SK-N-MC (cell line): Measurements from ENCODE around the gene CNST.
A peak's percentile ranks its signal among the peaks of the same experiment; 100 is the strongest.
"Not testable (repeated sequence)": the region's sequence is repeated elsewhere in the genome, so short reads cannot be mapped to it uniquely, and the experiment has no call there.

Experiments used
- DNase-seq: peaks from one replicate; pipeline ENCODE4 v3.0.0-alpha.2; 2011; ENCODE audit warnings: low read depth, low spot score
- H3K27ac ChIP-seq: fragments of 200-600 bp; sonication (generic); 2 replicates; pipeline ENCODE4 v1.5.1; 2016; ENCODE audit warnings: mixed run types
- H3K36me3 ChIP-seq: fragments of 200-600 bp; sonication (generic); 2 replicates; pipeline ENCODE4 v1.6.1; 2017; ENCODE audit warnings: antibody characterized with exemption, low read length, mixed read lengths; ENCODE audit not compliant: insufficient read depth
- H3K4me3 ChIP-seq: fragments of 200-600 bp; sonication (generic); 2 replicates; pipeline ENCODE4 v1.5.1; 2016
- H3K9ac ChIP-seq: fragments of 200-600 bp; sonication (generic); 2 replicates; pipeline ENCODE4 v1.8.0; 2017; ENCODE audit warnings: mixed run types, mixed read lengths; ENCODE audit not compliant: insufficient read length
- H3K9me3 ChIP-seq: fragments of 200-600 bp; sonication (generic); 2 replicates; pipeline ENCODE4 v1.6.1; 2017; ENCODE audit warnings: low read depth, mild to moderate bottlenecking, antibody characterized with exemption, low read length, moderate library complexity, mixed read lengths
- EZH2 ChIP-seq: fragments of 200-600 bp; sonication (generic); IDR thresholded peaks from one replicate; pipeline ENCODE4 v1.6.1; 2017; ENCODE audit warnings: antibody characterized with exemption
- FOXP2 ChIP-seq: optimal IDR thresholded peaks from 2 replicates; pipeline ENCODE3; 2011; ENCODE audit warnings: mild to moderate bottlenecking, moderate library complexity; ENCODE audit not compliant: insufficient read depth; ENCODE audit errors: extremely low read length, control extremely low read depth
- POLR2AphosphoS5 ChIP-seq: IDR thresholded peaks from 2 replicates; pipeline ENCODE4 v1.6.1; 2012; ENCODE audit warnings: mild to moderate bottlenecking, low read depth, low read length, borderline replicate concordance

The CNST gene

DNA sequence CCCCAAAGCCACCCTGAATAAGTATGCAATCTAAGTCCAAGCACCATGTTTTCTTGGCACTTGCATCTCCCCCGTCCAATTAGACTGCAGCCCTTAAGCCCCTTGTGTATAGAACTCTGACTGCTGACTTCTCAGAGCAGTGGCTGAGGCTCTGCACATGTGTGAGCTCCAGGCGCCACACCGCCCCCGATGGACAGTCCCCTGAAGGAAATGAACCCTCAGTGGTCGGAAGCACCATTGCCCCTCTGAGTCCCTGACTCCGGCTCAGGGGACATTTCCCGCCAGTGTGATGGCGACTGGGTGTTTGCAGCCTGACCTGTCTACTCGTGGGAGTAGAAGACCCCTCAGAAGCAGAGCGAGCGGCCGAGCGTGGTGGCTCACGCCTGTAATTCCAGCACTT lies 120.7 kb downstream of the CNST start:
- Histone ChIP-seq H3K9ac (no peak overlapping the region), H3K36me3 (no peaks in the 10 kb centered on the region), H3K27ac (no peak overlapping the region), H3K4me3 (no peak overlapping the region), H3K9me3 (no peaks in the 10 kb centered on the region)
- no peak for DNase-seq
- TF ChIP-seq FOXP2 (no peak), EZH2 (no peak), POLR2AphosphoS5 (no peak)

DNA sequence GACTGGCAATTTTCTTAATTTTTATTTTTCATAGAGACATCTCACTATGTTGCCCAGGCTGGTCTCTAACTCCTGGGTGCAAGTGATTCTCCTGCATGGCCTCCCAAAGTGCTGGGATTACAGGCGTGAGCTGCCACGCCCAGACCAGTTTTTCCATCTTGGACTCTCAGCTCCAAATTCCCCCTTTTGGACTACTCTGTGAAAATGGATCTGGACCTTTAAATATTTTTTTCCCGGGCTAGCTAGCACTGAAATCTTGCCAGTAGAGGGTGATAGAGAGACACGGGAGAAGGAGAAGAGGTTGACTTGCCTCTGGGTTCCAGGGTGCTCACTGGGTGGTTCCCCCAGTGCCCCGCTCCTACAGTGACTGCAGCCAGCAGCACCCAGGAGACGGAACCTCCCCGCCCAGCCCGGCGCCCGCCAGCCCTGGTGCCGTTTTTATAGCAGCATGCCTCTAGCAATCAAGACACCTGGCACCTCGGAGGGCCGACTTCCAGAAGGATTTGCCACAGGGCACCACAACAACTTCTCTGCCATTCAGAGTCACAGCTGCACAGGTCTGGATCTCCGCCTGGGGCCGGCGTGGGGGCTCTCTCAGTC lies 123.3 kb downstream of the CNST start:
- Histone ChIP-seq H3K4me3 (peak overlapping the region; percentile 74), H3K9me3 (no peaks in the 10 kb centered on the region), H3K36me3 (no peaks in the 10 kb centered on the region), H3K27ac (no peak overlapping the region), H3K9ac (no peak overlapping the region)
- peak; percentile 44 for DNase-seq
- no peak for TF ChIP-seq POLR2AphosphoS5

DNA sequence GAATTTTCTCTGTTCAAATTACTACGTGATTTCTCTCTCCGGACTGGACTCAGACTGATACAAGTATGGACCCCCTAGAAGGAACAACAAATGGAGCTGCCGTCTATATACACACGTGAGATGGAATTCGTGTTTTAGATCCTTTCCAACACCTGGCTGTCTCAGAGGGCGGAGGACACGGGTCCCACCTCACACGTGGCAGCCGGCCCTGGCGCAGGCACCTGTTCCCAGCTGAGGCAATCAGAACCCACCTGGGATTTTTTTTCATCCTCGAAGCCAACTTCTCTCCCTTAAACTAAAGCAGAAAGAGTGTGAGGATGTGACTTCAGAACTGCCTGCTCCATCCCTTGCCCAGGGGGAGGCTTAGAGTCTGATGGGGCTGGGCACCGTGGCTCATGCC lies 123.8 kb downstream of the CNST start:
- Histone ChIP-seq H3K9me3 (no peaks in the 10 kb centered on the region), H3K36me3 (no peaks in the 10 kb centered on the region), H3K9ac (no peak overlapping the region), H3K27ac (no peak overlapping the region), H3K4me3 (peak overlapping the region; percentile 74; the same call in 1 of the 2 replicates)
- no peak for DNase-seq
- TF ChIP-seq POLR2AphosphoS5: no peak
- no peak for TF ChIP-seq EZH2
- TF ChIP-seq FOXP2: no peak

DNA sequence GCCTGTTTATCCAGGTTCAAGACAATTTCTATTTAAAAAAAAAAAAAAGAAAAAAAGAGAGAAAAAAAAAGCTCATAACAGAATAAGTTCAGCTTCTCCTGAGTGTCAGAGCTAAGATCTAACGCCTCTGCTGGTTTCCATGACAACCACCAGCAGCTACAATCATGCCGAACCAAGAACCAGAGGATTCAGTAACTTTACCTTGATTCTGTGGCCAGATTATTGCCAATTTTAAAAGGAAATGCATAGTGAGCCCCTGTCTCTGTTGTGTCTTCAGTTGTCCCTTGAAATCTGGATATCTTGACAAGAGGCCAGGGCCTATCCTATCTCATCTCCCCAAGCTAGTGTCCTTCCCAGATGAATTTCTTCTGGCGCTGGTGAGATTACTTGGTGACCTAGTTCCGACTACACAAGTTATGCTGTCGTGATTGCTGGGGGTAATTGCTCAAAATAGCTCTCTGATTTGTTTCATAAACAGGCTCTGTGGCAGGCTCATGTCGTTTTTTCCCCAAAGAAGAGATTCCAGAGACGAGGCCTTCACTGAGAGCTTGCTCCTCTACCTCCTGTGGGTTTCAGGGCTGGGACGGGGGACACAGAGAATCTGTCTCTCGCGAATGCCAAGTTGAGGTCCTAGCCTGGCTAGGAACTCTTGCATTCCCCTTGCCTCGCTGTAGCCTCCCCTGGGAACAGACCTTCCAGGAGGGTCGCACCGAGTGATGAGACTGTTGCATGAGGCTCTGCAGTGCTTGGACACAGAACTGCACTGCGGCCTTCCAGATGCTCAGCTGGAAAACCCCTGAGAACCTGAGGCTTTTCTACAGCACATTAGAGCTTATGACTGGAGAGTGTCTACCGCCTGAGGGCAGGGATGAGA lies 125.6 kb downstream of the CNST start:
- no peak for DNase-seq
- H3K9ac ChIP-seq: no peak overlapping the region
- no peak overlapping the region for H3K4me3 ChIP-seq
- H3K36me3 ChIP-seq: no peaks in the 10 kb centered on the region
- H3K27ac ChIP-seq: no peak overlapping the region; the same call in 1 of the 2 replicates
- TF ChIP-seq EZH2: no peak
- no peak for TF ChIP-seq POLR2AphosphoS5
- TF ChIP-seq FOXP2: no peak
- H3K9me3 ChIP-seq: no peaks in the 10 kb centered on the region

DNA sequence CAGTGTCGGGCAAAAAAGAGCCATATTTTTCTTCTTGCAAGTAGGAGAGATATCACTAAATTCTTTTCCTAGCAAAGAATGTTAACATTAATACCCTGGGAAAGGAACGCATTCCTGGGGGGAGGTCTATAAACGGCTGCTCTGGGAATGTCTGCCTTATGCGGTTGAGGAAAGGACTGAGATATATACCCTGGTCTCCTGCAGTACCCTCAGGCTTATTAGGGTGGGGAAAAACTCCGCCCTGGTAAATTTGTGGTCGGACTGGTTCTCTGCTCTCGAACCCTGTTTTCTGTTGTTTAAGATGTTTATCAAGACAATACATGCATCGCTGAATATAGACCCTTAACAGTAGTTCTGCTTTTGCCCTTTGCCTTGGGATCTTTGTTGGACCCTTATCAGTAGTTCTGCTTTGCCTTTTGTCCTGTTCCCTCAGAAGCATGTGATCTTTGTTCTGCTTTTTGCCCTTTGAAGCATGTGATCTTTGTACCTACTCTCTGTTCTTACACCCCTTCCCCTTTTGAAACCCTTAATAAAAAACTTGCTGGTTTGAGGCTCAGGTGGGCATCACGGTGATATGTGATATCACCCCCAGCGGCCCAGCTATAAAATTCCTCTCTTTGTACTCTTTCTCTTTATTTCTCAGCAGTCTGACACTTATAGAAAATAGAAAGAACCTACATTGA lies 128.1 kb downstream of the CNST start:
- not testable (repeated sequence) for DNase-seq, H3K9ac ChIP-seq, H3K27ac ChIP-seq, H3K9me3 ChIP-seq, H3K4me3 ChIP-seq, H3K36me3 ChIP-seq

DNA sequence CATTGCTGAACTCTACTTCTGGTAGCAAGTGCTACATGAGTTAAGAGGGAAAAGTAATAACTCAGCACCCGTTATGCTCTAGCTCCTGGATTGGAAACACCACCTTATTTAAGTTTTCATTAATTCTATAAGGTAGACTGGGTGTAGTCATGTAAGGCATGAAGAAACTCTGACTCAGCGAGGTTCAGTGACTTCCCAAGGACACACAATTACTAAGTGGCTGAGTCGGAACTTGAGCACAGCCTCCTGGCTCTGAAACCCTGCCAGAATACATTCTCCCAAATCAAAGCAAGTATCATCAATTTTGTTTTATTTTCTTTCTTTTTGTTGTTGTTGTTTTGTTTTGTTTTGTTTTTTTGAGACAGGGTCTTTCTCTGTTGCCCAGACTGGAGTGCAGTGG lies 128.9 kb downstream of the CNST start:
- no peaks in the 10 kb centered on the region for H3K9me3 ChIP-seq
- H3K36me3 ChIP-seq: no peaks in the 10 kb centered on the region
- no peak overlapping the region for H3K9ac ChIP-seq
- H3K4me3 ChIP-seq: no peak overlapping the region
- H3K27ac ChIP-seq: no peak overlapping the region
- no peak for DNase-seq
- TF ChIP-seq EZH2 (no peak), FOXP2 (no peak), POLR2AphosphoS5 (no peak)

DNA sequence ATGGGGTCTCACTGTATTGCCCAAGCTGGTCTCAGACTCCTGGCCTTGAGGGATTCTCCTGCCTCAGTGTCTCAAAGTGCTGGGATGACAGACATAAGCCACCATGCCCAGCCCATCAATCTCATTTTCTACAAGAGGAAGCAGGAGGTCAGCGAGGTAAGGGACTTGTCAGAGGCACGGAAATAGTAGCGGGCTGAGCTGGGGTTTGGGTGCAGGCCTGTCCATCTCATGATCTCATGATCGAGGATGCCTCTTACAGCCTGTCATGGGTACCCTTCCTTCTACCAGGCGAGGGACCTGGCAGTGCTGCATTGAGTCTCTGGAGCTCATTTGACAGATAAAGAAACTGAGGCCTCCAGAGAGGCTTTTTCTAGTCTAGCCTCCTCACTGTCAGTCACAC lies 129.4 kb downstream of the CNST start:
- no peak for DNase-seq
- TF ChIP-seq EZH2: no peak
- TF ChIP-seq POLR2AphosphoS5: no peak
- no peak for TF ChIP-seq FOXP2
- no peaks in the 10 kb centered on the region for H3K36me3 ChIP-seq
- no peaks in the 10 kb centered on the region for H3K9me3 ChIP-seq
- no peak overlapping the region for H3K4me3 ChIP-seq
- no peak overlapping the region for H3K9ac ChIP-seq
- H3K27ac ChIP-seq: no peak overlapping the region

DNA sequence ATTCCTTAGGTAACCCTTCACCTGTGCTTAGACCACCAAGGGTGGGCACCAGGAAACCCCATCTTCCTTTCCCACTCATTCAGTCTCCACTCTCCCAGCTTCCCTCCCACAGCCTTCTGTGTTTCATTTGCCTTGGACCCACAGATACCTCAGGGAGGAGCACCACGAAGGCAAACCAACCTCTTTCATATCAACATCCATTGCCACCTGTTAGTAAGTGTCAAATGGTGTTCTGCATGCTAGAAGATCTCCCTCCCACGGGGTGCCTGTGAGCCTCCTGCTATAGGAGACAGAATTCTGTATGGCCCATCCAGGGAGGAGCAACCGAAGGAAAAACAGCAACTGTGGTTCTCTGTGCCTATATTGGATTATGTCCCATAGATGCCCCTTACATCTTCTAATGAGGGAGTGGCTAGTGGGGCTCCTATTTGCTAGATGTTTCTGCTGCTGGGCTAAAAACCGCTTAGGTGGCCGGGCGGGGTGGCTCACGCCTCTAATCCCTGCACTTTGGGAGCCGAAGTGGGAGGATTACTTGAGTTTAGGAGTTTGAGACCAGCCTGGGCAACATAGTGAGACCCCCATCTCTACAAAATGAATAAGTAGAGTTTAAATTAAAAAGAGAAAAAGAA lies 132.3 kb downstream of the CNST start:
- no peaks in the 10 kb centered on the region for H3K36me3 ChIP-seq
- H3K9ac ChIP-seq: peak overlapping the region; percentile 18
- peak overlapping the region; percentile 67 for H3K4me3 ChIP-seq
- TF ChIP-seq FOXP2 (no peak), EZH2 (no peak), POLR2AphosphoS5 (no peak)
- no peaks in the 10 kb centered on the region for H3K9me3 ChIP-seq
- no peak overlapping the region for H3K27ac ChIP-seq
- DNase-seq: no peak
